Measurements from ENCODE around the gene ARMC9. TPM values are rescaled to one million over a fixed set of nuclear protein-coding genes. Genes with fewer than 3 reads are reported as not detected.

Gene ARMC9
- total and polyA plus RNA-seq, 2 experiments from 2014 or later, result 22.5 to 23.7 TPM

- H3K4me3 ChIP-seq, result no peak overlapping the region
- H3K79me2 ChIP-seq, result no peaks in the 10 kb centered on the region
- H3K4me2 ChIP-seq, result no peak overlapping the region
- H3K27ac ChIP-seq, result peak overlapping the region; percentile 57
- no peaks in the 10 kb centered on the region for H3K9me3 ChIP-seq (ENCODE audit: low read depth)
- 75% methylated on average over 18 of the region's 18 CpGs for WGBS (ENCODE audit: low lambda C conversion rate, missing lambda C conversion rate)
- no peaks in the 10 kb centered on the region for H4K20me1 ChIP-seq (ENCODE audit: insufficient read depth, poor library complexity, severe bottlenecking)
- no peaks in the 10 kb centered on the region for H3K9me2 ChIP-seq (replicated peaks; ENCODE audit: insufficient read depth)
- TF ChIP-seq CTCF (IDR thresholded peaks at IDR 0.05; ENCODE audit: poor library complexity) (no peak), EZH2 (IDR thresholded peaks at IDR 0.05; ENCODE audit: borderline replicate concordance) (no peak), EZH2phosphoT487 (IDR thresholded peaks at IDR 0.05; ENCODE audit: low read depth, severe bottlenecking, unreplicated experiment) (no peak)
- peak; percentile 63 for DNase-seq (ENCODE audit: low spot score)
- peaks cover 3% of the 10 kb centered on the region for H3K4me1 ChIP-seq (ENCODE audit: insufficient read depth)
- H2AFZ ChIP-seq, result no peak overlapping the region
- H3K36me3 ChIP-seq (replicated peaks; ENCODE audit: insufficient read depth, low read depth), result no peaks in the 10 kb centered on the region
- peaks cover 5% of the 10 kb centered on the region for H3K27me3 ChIP-seq
Measured at GRCh38 chr2:231187736-231188505, 10.5 kb upstream of the ARMC9 start.

DNA sequence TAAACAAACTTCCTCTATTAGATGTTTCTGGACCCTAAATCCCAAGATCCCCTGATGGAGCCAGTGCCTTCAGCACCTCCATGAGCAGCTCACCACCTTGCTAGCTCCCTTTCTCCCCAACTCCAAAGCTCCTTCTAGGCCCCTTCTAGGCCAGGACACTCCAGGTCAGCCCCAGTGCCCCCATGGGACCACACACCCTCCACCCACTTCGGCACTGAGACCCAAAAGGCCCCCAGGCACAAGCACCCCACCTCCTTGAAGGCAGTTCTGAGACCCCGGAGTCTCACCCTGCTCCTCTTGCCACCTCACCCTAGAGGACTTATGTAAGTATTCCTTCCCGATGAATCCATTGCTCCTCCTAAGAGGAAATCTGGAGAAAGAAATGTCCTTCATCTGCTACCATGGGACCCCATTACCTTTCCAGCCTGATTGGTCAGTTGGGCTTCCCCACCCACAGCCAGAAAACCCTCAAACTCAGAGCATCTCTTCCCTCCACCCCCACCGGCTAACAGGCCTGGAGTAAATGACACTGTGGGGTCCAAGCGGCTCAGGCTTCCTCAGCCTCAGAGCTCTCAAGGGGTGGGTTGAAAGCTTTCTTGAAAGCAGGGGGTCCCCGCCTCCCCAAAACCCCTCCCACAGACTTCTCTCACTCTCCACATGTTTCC, 9.8 kb upstream of the ARMC9 start:
- Histone ChIP-seq H3K79me2 (no peaks in the 10 kb centered on the region), H3K4me2 (no peak overlapping the region), H3K4me1 (ENCODE audit: insufficient read depth) (peaks cover 3% of the 10 kb centered on the region), H3K9me3 (ENCODE audit: low read depth) (no peaks in the 10 kb centered on the region), H3K27me3 (peaks cover 5% of the 10 kb centered on the region), H3K27ac (no peak overlapping the region), H2AFZ (no peak overlapping the region), H3K4me3 (no peak overlapping the region), H4K20me1 (ENCODE audit: insufficient read depth, poor library complexity, severe bottlenecking) (no peaks in the 10 kb centered on the region), H3K9me2 (replicated peaks; ENCODE audit: insufficient read depth) (no peaks in the 10 kb centered on the region), H3K36me3 (replicated peaks; ENCODE audit: insufficient read depth, low read depth) (no peaks in the 10 kb centered on the region)
- WGBS (ENCODE audit: low lambda C conversion rate, missing lambda C conversion rate), result 95% methylated on average over 6 of the region's 6 CpGs
- TF ChIP-seq EZH2phosphoT487 (IDR thresholded peaks at IDR 0.05; ENCODE audit: low read depth, severe bottlenecking, unreplicated experiment) (no peak), EZH2 (IDR thresholded peaks at IDR 0.05; ENCODE audit: borderline replicate concordance) (no peak), CTCF (IDR thresholded peaks at IDR 0.05; ENCODE audit: poor library complexity) (no peak)
- DNase-seq (ENCODE audit: low spot score), result no peak

DNA sequence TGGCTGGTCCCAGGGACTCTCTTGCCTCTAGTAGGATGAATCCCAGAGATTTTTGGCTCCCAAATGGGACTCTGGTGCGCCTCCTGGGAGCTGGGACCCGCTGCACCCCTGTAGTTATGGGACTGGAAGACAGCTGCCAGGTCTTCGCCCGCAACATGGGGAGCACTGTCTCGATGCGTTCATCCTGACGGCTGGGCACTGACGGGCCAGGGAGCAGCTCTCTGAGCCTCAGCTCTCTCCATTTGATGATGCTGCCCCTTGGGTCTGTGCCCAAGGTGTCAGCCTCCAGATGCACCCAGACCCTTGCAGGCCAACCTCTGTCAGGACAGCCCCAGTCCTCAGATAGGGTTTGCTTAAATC, 9.3 kb upstream of the ARMC9 start:
- no peak overlapping the region for H3K4me2 ChIP-seq
- H3K4me1 ChIP-seq (ENCODE audit: insufficient read depth), result peaks cover 3% of the 10 kb centered on the region
- no peaks in the 10 kb centered on the region for H3K79me2 ChIP-seq
- no peaks in the 10 kb centered on the region for H3K36me3 ChIP-seq (replicated peaks; ENCODE audit: insufficient read depth, low read depth)
- H3K27me3 ChIP-seq, result peaks cover 5% of the 10 kb centered on the region
- no peaks in the 10 kb centered on the region for H3K9me3 ChIP-seq (ENCODE audit: low read depth)
- WGBS (ENCODE audit: low lambda C conversion rate, missing lambda C conversion rate), result 95% methylated on average over 8 of the region's 8 CpGs
- TF ChIP-seq EZH2 (IDR thresholded peaks at IDR 0.05; ENCODE audit: borderline replicate concordance) (no peak), CTCF (IDR thresholded peaks at IDR 0.05; ENCODE audit: poor library complexity) (no peak), EZH2phosphoT487 (IDR thresholded peaks at IDR 0.05; ENCODE audit: low read depth, severe bottlenecking, unreplicated experiment) (no peak)
- H2AFZ ChIP-seq, result no peak overlapping the region
- no peak overlapping the region for H3K27ac ChIP-seq
- no peak for DNase-seq (ENCODE audit: low spot score)
- no peaks in the 10 kb centered on the region for H4K20me1 ChIP-seq (ENCODE audit: insufficient read depth, poor library complexity, severe bottlenecking)
- no peak overlapping the region for H3K4me3 ChIP-seq
- no peaks in the 10 kb centered on the region for H3K9me2 ChIP-seq (replicated peaks; ENCODE audit: insufficient read depth)
